ENCODE measurements around the gene KRT2. TPM values are rescaled to one million over a fixed set of nuclear protein-coding genes. Genes with fewer than 3 reads are reported as not detected.

The KRT2 gene
- total RNA-seq, 1 experiment from 2014 or later, result not detected

DNA sequence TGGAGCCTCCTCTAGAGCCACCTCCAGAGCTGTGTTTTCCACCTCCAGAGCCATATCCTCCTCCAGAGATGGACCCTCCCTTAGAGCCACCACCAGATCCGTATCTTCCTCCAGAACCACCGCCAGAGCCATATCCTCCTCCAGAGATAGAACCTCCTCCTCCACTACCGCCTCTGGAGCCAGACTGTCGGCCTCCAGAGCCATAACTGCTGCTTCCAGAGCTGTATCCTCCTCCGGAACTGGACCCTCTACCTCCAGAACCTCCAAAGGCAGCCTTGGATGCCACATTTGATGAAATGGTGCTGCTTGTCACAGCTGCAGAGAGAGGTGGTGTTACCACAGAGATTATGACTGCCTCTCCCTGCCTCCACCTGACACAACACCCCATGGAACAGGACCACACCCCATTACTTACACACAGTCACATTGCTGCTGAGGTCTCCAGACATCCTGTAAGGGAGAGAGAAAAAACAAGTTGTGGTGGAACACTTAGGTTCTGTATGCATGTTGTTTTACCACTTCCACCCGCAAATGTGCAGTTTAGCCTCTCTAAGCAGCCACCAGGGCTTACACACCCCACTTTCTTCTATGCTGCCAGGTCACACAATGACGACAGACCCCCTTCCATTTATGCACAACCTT is 6.8 kb downstream of the KRT2 start:
- H3K27me3 Mint-ChIP-seq (ENCODE audit: low read depth), result no peaks in the 10 kb centered on the region; the same call in 1 of the 2 replicates
- ChIA-PET CTCF (interaction anchor here (0.7 to 2.4 kb wide), 3 partner anchors 220 to 235 kb away, joined by 3 to 8 read pairs (median 5); no protein-coding TSS in a partner anchor), POLR2A (no interaction called here)
- no peaks in the 10 kb centered on the region for H3K36me3 Mint-ChIP-seq
- ATAC-seq, result no peak
- H3K4me1 Mint-ChIP-seq, result no peaks in the 10 kb centered on the region
- no peak for DNase-seq (ENCODE audit: low spot score)
- TF ChIP-seq ZNF423 (CRISPR knock-in tag; IDR thresholded peaks at IDR 0.05) (no peak), SP1 (CRISPR knock-in tag; conservative IDR thresholded peaks at IDR 0.05) (no peak), ATF1 (CRISPR knock-in tag; IDR thresholded peaks at IDR 0.05) (no peak), ZNF263 (CRISPR knock-in tag; IDR thresholded peaks at IDR 0.05; ENCODE audit: low read depth) (no peak), IRF2 (CRISPR knock-in tag; IDR thresholded peaks at IDR 0.05; ENCODE audit: borderline replicate concordance, low read depth) (no peak), MXD4 (CRISPR knock-in tag; IDR thresholded peaks at IDR 0.05; ENCODE audit: borderline replicate concordance) (no peak), TCF7 (CRISPR knock-in tag; IDR thresholded peaks at IDR 0.05; ENCODE audit: low read depth) (no peak), CREB1 (CRISPR knock-in tag; IDR thresholded peaks at IDR 0.05) (no peak), ATF6 (CRISPR knock-in tag; IDR thresholded peaks at IDR 0.05) (no peak), ZNF317 (CRISPR knock-in tag; IDR thresholded peaks at IDR 0.05; ENCODE audit: borderline replicate concordance, low read depth) (no peak), KAT7 (CRISPR knock-in tag; IDR thresholded peaks at IDR 0.05; ENCODE audit: borderline replicate concordance) (no peak), GABPB1 (CRISPR knock-in tag; IDR thresholded peaks at IDR 0.05) (no peak)
- TF ChIP-seq, protein P1, sequence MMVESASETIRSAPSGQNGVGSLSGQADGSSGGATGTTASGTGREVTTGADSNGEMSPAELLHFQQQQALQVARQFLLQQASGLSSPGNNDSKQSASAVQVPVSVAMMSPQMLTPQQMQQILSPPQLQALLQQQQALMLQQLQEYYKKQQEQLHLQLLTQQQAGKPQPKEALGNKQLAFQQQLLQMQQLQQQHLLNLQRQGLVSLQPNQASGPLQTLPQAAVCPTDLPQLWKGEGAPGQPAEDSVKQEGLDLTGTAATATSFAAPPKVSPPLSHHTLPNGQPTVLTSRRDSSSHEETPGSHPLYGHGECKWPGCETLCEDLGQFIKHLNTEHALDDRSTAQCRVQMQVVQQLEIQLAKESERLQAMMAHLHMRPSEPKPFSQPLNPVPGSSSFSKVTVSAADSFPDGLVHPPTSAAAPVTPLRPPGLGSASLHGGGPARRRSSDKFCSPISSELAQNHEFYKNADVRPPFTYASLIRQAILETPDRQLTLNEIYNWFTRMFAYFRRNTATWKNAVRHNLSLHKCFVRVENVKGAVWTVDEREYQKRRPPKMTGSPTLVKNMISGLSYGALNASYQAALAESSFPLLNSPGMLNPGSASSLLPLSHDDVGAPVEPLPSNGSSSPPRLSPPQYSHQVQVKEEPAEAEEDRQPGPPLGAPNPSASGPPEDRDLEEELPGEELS (CRISPR knock-in tag; IDR thresholded peaks at IDR 0.05), result no peak
- TF ChIP-seq, protein P2, sequence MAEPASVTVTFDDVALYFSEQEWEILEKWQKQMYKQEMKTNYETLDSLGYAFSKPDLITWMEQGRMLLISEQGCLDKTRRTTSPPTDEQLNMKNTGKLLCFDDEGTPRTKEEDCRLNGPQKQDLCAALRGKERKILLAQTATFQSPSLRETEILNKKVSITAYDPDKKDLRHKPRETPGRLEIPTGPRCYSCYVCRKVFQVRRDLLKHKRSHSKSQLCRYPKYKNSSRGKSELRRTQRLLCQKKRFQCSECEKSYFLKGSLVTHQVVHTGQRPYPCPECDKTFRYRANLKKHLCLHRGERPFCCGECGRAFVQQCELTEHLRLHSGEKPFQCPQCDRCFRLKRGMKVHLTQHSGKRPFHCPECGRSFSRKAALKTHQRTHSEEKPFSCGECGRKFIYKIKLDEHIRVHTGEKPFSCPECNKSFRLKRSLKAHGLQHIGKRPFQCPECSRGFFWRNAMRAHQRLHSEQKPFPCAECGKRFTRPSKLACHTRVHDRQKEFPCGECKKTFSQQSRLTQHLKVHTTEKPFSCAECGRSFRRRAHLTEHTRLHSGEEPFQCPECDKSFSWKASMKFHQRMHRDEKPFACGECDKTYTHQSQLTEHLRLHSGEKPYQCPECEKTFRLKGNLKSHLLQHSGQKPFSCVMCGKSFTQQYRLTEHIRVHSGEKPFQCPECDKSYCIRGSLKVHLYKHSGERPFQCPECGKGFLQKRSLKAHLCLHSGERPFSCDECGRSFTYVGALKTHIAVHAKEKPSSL (CRISPR knock-in tag; conservative IDR thresholded peaks at IDR 0.05), result no peak
- TF ChIP-seq, protein P3, sequence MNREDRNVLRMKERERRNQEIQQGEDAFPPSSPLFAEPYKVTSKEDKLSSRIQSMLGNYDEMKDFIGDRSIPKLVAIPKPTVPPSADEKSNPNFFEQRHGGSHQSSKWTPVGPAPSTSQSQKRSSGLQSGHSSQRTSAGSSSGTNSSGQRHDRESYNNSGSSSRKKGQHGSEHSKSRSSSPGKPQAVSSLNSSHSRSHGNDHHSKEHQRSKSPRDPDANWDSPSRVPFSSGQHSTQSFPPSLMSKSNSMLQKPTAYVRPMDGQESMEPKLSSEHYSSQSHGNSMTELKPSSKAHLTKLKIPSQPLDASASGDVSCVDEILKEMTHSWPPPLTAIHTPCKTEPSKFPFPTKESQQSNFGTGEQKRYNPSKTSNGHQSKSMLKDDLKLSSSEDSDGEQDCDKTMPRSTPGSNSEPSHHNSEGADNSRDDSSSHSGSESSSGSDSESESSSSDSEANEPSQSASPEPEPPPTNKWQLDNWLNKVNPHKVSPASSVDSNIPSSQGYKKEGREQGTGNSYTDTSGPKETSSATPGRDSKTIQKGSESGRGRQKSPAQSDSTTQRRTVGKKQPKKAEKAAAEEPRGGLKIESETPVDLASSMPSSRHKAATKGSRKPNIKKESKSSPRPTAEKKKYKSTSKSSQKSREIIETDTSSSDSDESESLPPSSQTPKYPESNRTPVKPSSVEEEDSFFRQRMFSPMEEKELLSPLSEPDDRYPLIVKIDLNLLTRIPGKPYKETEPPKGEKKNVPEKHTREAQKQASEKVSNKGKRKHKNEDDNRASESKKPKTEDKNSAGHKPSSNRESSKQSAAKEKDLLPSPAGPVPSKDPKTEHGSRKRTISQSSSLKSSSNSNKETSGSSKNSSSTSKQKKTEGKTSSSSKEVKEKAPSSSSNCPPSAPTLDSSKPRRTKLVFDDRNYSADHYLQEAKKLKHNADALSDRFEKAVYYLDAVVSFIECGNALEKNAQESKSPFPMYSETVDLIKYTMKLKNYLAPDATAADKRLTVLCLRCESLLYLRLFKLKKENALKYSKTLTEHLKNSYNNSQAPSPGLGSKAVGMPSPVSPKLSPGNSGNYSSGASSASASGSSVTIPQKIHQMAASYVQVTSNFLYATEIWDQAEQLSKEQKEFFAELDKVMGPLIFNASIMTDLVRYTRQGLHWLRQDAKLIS (CRISPR knock-in tag; IDR thresholded peaks at IDR 0.05; ENCODE audit: borderline replicate concordance), result no peak
- no peak overlapping the region for H3K4me3 Mint-ChIP-seq
- H3K9me3 Mint-ChIP-seq, result no peaks in the 10 kb centered on the region
- no peak overlapping the region for H3K27ac Mint-ChIP-seq

GRCh38 chr12:52644078-52644415 is 8.0 kb downstream of the KRT2 start:
- Mint-ChIP-seq H3K36me3 (no peaks in the 10 kb centered on the region), H3K27ac (no peak overlapping the region), H3K27me3 (ENCODE audit: low read depth) (no peaks in the 10 kb centered on the region; the same call in 1 of the 2 replicates), H3K9me3 (no peaks in the 10 kb centered on the region), H3K4me3 (no peak overlapping the region), H3K4me1 (no peaks in the 10 kb centered on the region)
- no peak for DNase-seq (ENCODE audit: low spot score)
- no peak for TF ChIP-seq GABPB1 (CRISPR knock-in tag; IDR thresholded peaks at IDR 0.05)
- TF ChIP-seq, protein P4, sequence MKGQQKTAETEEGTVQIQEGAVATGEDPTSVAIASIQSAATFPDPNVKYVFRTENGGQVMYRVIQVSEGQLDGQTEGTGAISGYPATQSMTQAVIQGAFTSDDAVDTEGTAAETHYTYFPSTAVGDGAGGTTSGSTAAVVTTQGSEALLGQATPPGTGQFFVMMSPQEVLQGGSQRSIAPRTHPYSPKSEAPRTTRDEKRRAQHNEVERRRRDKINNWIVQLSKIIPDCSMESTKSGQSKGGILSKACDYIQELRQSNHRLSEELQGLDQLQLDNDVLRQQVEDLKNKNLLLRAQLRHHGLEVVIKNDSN (CRISPR knock-in tag; IDR thresholded peaks at IDR 0.05), result no peak
- no peak for TF ChIP-seq ZNF317 (CRISPR knock-in tag; IDR thresholded peaks at IDR 0.05; ENCODE audit: borderline replicate concordance, low read depth)
- no peak for ATAC-seq
- CTCF ChIA-PET, result interaction anchor here (1.8 kb wide), 1 partner anchor 236 kb away, joined by 5 read pairs; no protein-coding TSS in a partner anchor
- POLR2A ChIA-PET, result no interaction called here
